ENCODE measurements around the gene CEP43.

Gene CEP43

GRCh38 chr6:166956444-166957086 lies 42.6 kb upstream of the CEP43 start, which contains the start of gene RNASET2:
TSS of gene RNASET2 (minus strand) at chr6:166956550. CDS start at chr6:166956182, 368 bp downstream.
- TF ChIP-seq CTCF (IDR thresholded peaks at IDR 0.05) = no peak
- peak; percentile 97 to 98 for DNase-seq
- intact Hi-C loops (cut with DNase I; ENCODE audit: low total_unique reads) = loop anchor here (2.0 kb wide), 1 partner anchor 42 kb away; the partner anchor contains the start of gene CEP43
- H3K36me3 ChIP-seq = peaks cover 0 to 8% (median 0%) of the 10 kb centered on the region in 3 donors
- peak within 1 kb of the TSS; percentile 84 to 87 for H3K27ac ChIP-seq
- H3K9me3 ChIP-seq = no peaks in the 10 kb centered on the region
- H3K4me3 ChIP-seq = peak within 1 kb of the TSS; percentile 78 to 79
- peaks cover 0 to 17% (median 14%) of the 10 kb centered on the region in 4 donors for H3K4me1 ChIP-seq
- H3K27me3 ChIP-seq = no peaks in the 10 kb centered on the region

GRCh38 chr6:166957087-166957804 lies 42.0 kb upstream of the CEP43 start:
- H3K36me3 ChIP-seq = peaks cover 0 to 2% (median 0%) of the 10 kb centered on the region in 3 donors
- H3K4me1 ChIP-seq = peaks cover 0 to 17% (median 14%) of the 10 kb centered on the region in 4 donors
- peak overlapping the region; percentile 78 to 79 for H3K4me3 ChIP-seq
- no peaks in the 10 kb centered on the region for H3K27me3 ChIP-seq
- H3K9me3 ChIP-seq = no peaks in the 10 kb centered on the region
- intact Hi-C loops (cut with DNase I; ENCODE audit: low total_unique reads) = loop anchor here (2.0 kb wide), 1 partner anchor 42 kb away; the partner anchor contains the start of gene CEP43
- DNase-seq = peak; percentile 64 to 77
- TF ChIP-seq CTCF (IDR thresholded peaks at IDR 0.05) = no peak
- H3K27ac ChIP-seq = peak overlapping the region; percentile 84 to 87

- intact Hi-C loops (cut with DNase I; ENCODE audit: low total_unique reads) = loop anchor here (2.0 kb wide), 1 partner anchor 41 kb away; the partner anchor contains the start of gene CEP43
- Histone ChIP-seq H3K27ac (peak overlapping the region in 1 of 2 donors; percentile 87), H3K27me3 (no peaks in the 10 kb centered on the region), H3K9me3 (no peaks in the 10 kb centered on the region), H3K4me1 (peaks cover 0 to 17% (median 14%) of the 10 kb centered on the region in 4 donors), H3K4me3 (no peak overlapping the region), H3K36me3 (no peaks in the 10 kb centered on the region)
- no peak for DNase-seq
- no peak for TF ChIP-seq CTCF (IDR thresholded peaks at IDR 0.05)
Observed at GRCh38 chr6:166957805-166958076, 41.5 kb upstream of the CEP43 start.

- intact Hi-C loops (cut with DNase I; ENCODE audit: low total_unique reads) = no loop called here
- Histone ChIP-seq H3K27ac (no peak overlapping the region), H3K4me3 (no peak overlapping the region), H3K27me3 (no peaks in the 10 kb centered on the region), H3K36me3 (no peaks in the 10 kb centered on the region), H3K9me3 (no peaks in the 10 kb centered on the region), H3K4me1 (peaks cover 0 to 17% (median 14%) of the 10 kb centered on the region in 4 donors)
- no peak for TF ChIP-seq CTCF (IDR thresholded peaks at IDR 0.05)
- peak in 1 of 2 donors; percentile 29 for DNase-seq
Observed at GRCh38 chr6:166958926-166959861, 40.0 kb upstream of the CEP43 start.

GRCh38 chr6:166959911-166960608 lies 39.1 kb upstream of the CEP43 start:
- Histone ChIP-seq H3K4me1 (peaks cover 0 to 17% (median 14%) of the 10 kb centered on the region in 4 donors), H3K27ac (no peak overlapping the region), H3K27me3 (no peaks in the 10 kb centered on the region), H3K36me3 (no peaks in the 10 kb centered on the region), H3K9me3 (no peaks in the 10 kb centered on the region), H3K4me3 (no peak overlapping the region)
- TF ChIP-seq CTCF (IDR thresholded peaks at IDR 0.05) = no peak
- no peak for DNase-seq
- intact Hi-C loops (cut with DNase I; ENCODE audit: low total_unique reads) = no loop called here

Data from tibial artery (tissue), 4 donors.